H1 (cell line): ENCODE results near the gene NFX1. TPM values are rescaled to one million over a fixed set of nuclear protein-coding genes. Genes with fewer than 3 reads are reported as not detected.

Experiments
- CTCF ChIA-PET: fragments of 300-600 bp; sonication (Branson Sonifier 250); formaldehyde crosslinking; loops from one replicate; lab custom pipeline; 2021; ENCODE audit not compliant: partially characterized antibody; lab: Charles Lee
- POLR2A ChIA-PET: fragments of 300-600 bp; sonication (Branson Sonifier 250); formaldehyde crosslinking; loops from one replicate; lab custom pipeline; 2021; ENCODE audit warnings: inconsistent platforms; ENCODE audit not compliant: partially characterized antibody; lab: Charles Lee
- DNase-seq, 2 experiments: peaks; one replicate each; pipeline versions ENCODE4 v3.0.0 to v3.0.0-alpha.2; 2010 to 2022; ENCODE audit warnings: low spot score in 2 of 2, low read depth in 1 of 2, mixed read lengths in 1 of 2
- FAIRE-seq: peaks from 2 replicates; lab custom pipeline; 2011; peaks lifted over from hg19 to GRCh38; lab: Jason Lieb, UNC
- H2AFZ ChIP-seq: 2 replicates; pipeline ENCODE4 v1.8.1; 2012; ENCODE audit warnings: low read length, inconsistent platforms
- H2AK5ac ChIP-seq: 2 replicates; pipeline ENCODE4 v1.6.1; 2013; ENCODE audit warnings: low read depth, low read length
- H2BK120ac ChIP-seq: replicated peaks from 2 replicates; pipeline ENCODE3; 2013; ENCODE audit warnings: low read depth, low read length, inconsistent platforms
- H2BK12ac ChIP-seq: 2 replicates; pipeline ENCODE4 v1.6.1; 2013; ENCODE audit warnings: low read depth, low read length
- H2BK15ac ChIP-seq: 2 replicates; pipeline ENCODE4 v1.6.1; 2013; ENCODE audit warnings: low read length
- H2BK20ac ChIP-seq: 2 replicates; pipeline ENCODE4 v1.6.1; 2013; ENCODE audit warnings: low read length
- H2BK5ac ChIP-seq: 2 replicates; pipeline ENCODE4 v1.6.1; 2013; ENCODE audit warnings: low read depth, low read length
- H3K14ac ChIP-seq: 2 replicates; pipeline ENCODE4 v1.6.1; 2013; ENCODE audit warnings: inconsistent platforms; ENCODE audit not compliant: insufficient read length
- H3K18ac ChIP-seq: 2 replicates; pipeline ENCODE4 v1.6.1; 2013; ENCODE audit warnings: low read length; ENCODE audit errors: extremely low read depth
- H3K23ac ChIP-seq: 2 replicates; pipeline ENCODE4 v1.6.1; 2013; ENCODE audit warnings: inconsistent platforms; ENCODE audit not compliant: insufficient read length
- H3K23me2 ChIP-seq: 2 replicates; pipeline ENCODE4 v1.6.1; 2013; ENCODE audit warnings: low read depth, low read length
- H3K27ac ChIP-seq: 2 replicates; pipeline ENCODE4 v1.6.1; 2011; ENCODE audit warnings: low read depth, low read length, inconsistent platforms
- H3K27me3 ChIP-seq, 4 experiments: replicated peaks in 1 of 4; 1 replicate in 1 of 4; 2 replicates in 3 of 4; pipeline versions ENCODE4 v1.6.1 to v1.8.1; 2011 to 2013; ENCODE audit warnings: low read length in 3 of 4, mild to moderate bottlenecking in 3 of 4, inconsistent platforms in 2 of 4, mixed read lengths in 2 of 4, moderate library complexity in 1 of 4; ENCODE audit not compliant: control insufficient read depth in 3 of 4, insufficient read depth in 3 of 4; ENCODE audit errors: extremely low read depth in 1 of 4
- H3K36me3 ChIP-seq, 4 experiments: 2 replicates each; pipeline versions ENCODE4 v1.6.1 to v1.8.1; 2011 to 2013; ENCODE audit warnings: mild to moderate bottlenecking in 4 of 4, low read length in 3 of 4, moderate library complexity in 2 of 4, control low read depth in 1 of 4, inconsistent platforms in 1 of 4; ENCODE audit not compliant: insufficient read depth in 4 of 4, control insufficient read depth in 2 of 4
- H3K4ac ChIP-seq: replicated peaks from 2 replicates; pipeline ENCODE3; 2013; ENCODE audit warnings: low read length, low read depth, mixed read lengths, inconsistent platforms; ENCODE audit not compliant: insufficient read length
- H3K4me1 ChIP-seq, 4 experiments: replicated peaks in 1 of 4; 1 replicate in 1 of 4; 2 replicates in 3 of 4; pipeline versions ENCODE4 v1.6.1 to v1.8.1; 2011 to 2013; ENCODE audit warnings: low read length in 3 of 4, inconsistent platforms in 2 of 4, mixed read lengths in 1 of 4; ENCODE audit not compliant: insufficient read depth in 4 of 4, control insufficient read depth in 3 of 4
- H3K4me2 ChIP-seq, 2 experiments: 2 replicates each; pipeline versions ENCODE4 v1.6.1 to v1.8.1; 2011 to 2013; ENCODE audit warnings: low read depth in 2 of 2, low read length in 2 of 2, control low read depth in 1 of 2, inconsistent platforms in 1 of 2, mild to moderate bottlenecking in 1 of 2; ENCODE audit not compliant: insufficient read depth in 1 of 2
- H3K4me3 ChIP-seq, 4 experiments: fragments of 200-600, 300-600 bp in 1 of 4; sonication (generic), shearing (Covaris generic), sonication (Bioruptor Twin) in 1 of 4; 2 replicates each; pipeline versions ENCODE4 v1.5.1 to v1.8.1; 2011 to 2016; ENCODE audit warnings: low read length in 4 of 4, low read depth in 3 of 4, control low read depth in 2 of 4, inconsistent platforms in 2 of 4, mild to moderate bottlenecking in 2 of 4, mixed read lengths in 1 of 4, moderate library complexity in 1 of 4; ENCODE audit not compliant: insufficient read depth in 2 of 4; ENCODE audit errors: extremely low read depth in 1 of 4
- H3K56ac ChIP-seq: replicated peaks from 2 replicates; pipeline ENCODE3; 2013; ENCODE audit warnings: low read depth, mild to moderate bottlenecking, mixed read lengths, low read length, inconsistent platforms; ENCODE audit not compliant: insufficient read length
- H3K79me1 ChIP-seq: 2 replicates; pipeline ENCODE4 v1.6.1; 2013; ENCODE audit warnings: low read depth, low read length, control low read depth
- H3K79me2 ChIP-seq, 2 experiments: 2 replicates each; pipeline versions ENCODE4 v1.6.1 to v1.8.1; 2012 to 2013; ENCODE audit warnings: low read length in 2 of 2, mild to moderate bottlenecking in 2 of 2, inconsistent platforms in 1 of 2; ENCODE audit not compliant: insufficient read depth in 2 of 2, control insufficient read depth in 1 of 2
- H3K9ac ChIP-seq, 4 experiments: replicated peaks in 1 of 4; 1 replicate in 1 of 4; 2 replicates in 3 of 4; pipeline versions ENCODE4 v1.6.1 to v1.8.1; 2011 to 2013; ENCODE audit warnings: low read depth in 3 of 4, low read length in 3 of 4, control low read depth in 2 of 4, mild to moderate bottlenecking in 2 of 4, moderate library complexity in 2 of 4, inconsistent platforms in 1 of 4; ENCODE audit errors: extremely low read depth in 1 of 4
- H3K9me3 ChIP-seq, 2 experiments: 2 replicates each; pipeline versions ENCODE4 v1.6.1 to v1.8.1; 2012 to 2013; ENCODE audit warnings: mild to moderate bottlenecking in 2 of 2, moderate library complexity in 2 of 2, control low read depth in 1 of 2, inconsistent platforms in 1 of 2, low read depth in 1 of 2, low read length in 1 of 2, mixed read lengths in 1 of 2; ENCODE audit not compliant: insufficient read depth in 2 of 2
- H4K20me1 ChIP-seq, 2 experiments: replicated peaks in 1 of 2; 2 replicates each; pipeline versions ENCODE3 to v1.8.1; 2011 to 2013; ENCODE audit warnings: inconsistent platforms in 2 of 2, low read length in 2 of 2, mild to moderate bottlenecking in 1 of 2; ENCODE audit not compliant: insufficient read depth in 2 of 2, control insufficient read depth in 1 of 2
- H4K5ac ChIP-seq: 2 replicates; pipeline ENCODE4 v1.6.1; 2013; ENCODE audit warnings: low read length, low read depth, mixed read lengths, inconsistent platforms; ENCODE audit not compliant: insufficient read length
- H4K8ac ChIP-seq: 2 replicates; pipeline ENCODE4 v1.8.0; 2013; ENCODE audit warnings: mild to moderate bottlenecking, moderate library complexity, low read length, inconsistent platforms; ENCODE audit not compliant: insufficient read depth; ENCODE audit errors: extremely low read depth
- H4K91ac ChIP-seq: replicated peaks from 2 replicates; pipeline ENCODE3; 2013; ENCODE audit warnings: low read length, mixed read lengths, inconsistent platforms; ENCODE audit not compliant: insufficient read length
- BACH1 ChIP-seq: IDR thresholded peaks from 2 replicates; pipeline ENCODE4 v1.6.1; 2012; ENCODE audit warnings: low read length, improper control_type of control experiment
- CREB1 ChIP-seq: IDR thresholded peaks from 2 replicates; pipeline ENCODE4 v1.6.1; 2012; ENCODE audit warnings: inconsistent platforms
- HDAC6 ChIP-seq: IDR thresholded peaks from one replicate; pipeline ENCODE4 v1.7.1; 2012; ENCODE audit warnings: low read depth, mild to moderate bottlenecking, inconsistent platforms, low read length, moderate library complexity
- WGBS, 2 experiments: shearing (Covaris generic) in 1 of 2; methylation state at CpG; one replicate each; pipeline versions ENCODE4 v1.1.6 to v1.1.7; 2013 to 2015; ENCODE audit warnings: low lambda C conversion rate in 2 of 2, mixed read lengths in 2 of 2, inconsistent platforms in 1 of 2, low coverage in 1 of 2, missing lambda C conversion rate in 1 of 2; ENCODE audit not compliant: insufficient replicate concordance in 2 of 2, insufficient coverage in 1 of 2, insufficient read length in 1 of 2; ENCODE audit errors: extremely low coverage in 1 of 2, missing lambda C conversion rate in 1 of 2; 5-methylcytosine and 5-hydroxymethylcytosine counted together
- polyA plus RNA-seq, 7 experiments: library from polyadenylated mRNA; depleted of rRNA in 3 of 7; stranded (reverse) in 5 of 7; unstranded in 2 of 7; fragments of >200 nt in 5 of 7; fragments of 200-250 nt in 2 of 7; gene quantifications; 1 replicate in 5 of 7; 2 replicates in 1 of 7; 4 replicates in 1 of 7; pipeline versions ENCODE4 v1.2.1 to v1.2.3, GENCODE V29; 2011 to 2013; ENCODE audit warnings: missing spikeins in 2 of 7, mixed read lengths in 2 of 7
- total RNA-seq: library from RNA; stranded (reverse); fragmentation: NEBNext Ultra II Directional; extraction: Animal tissue kit (Norgen Biotek cat#: 25700); gene quantifications from 2 replicates; pipeline ENCODE4 v1.2.1, GENCODE V29; 2021

Gene NFX1
- total and polyA plus RNA-seq, 2 of the 8 experiments (the other 6 are each of a cell fraction or from before 2014, with no cell fraction given), result 19.4 to 28.4 TPM

GRCh38 chr9:33304362-33304761 is 14.0 kb downstream of the NFX1 start:
- Histone ChIP-seq H2AFZ (no peak overlapping the region), H4K5ac (no peak overlapping the region), H3K4me2 (no peak overlapping the region), H3K36me3 (peaks cover 25 to 78% (median 58%) of the 10 kb centered on the region in 4 experiments), H3K23ac (no peak overlapping the region), H2AK5ac (no peak overlapping the region), H3K9me3 (no peaks in the 10 kb centered on the region), H3K9ac (no peak overlapping the region), H2BK5ac (no peak overlapping the region), H3K4ac (no peak overlapping the region), H3K79me1 (no peaks in the 10 kb centered on the region; the same call in 1 of the 2 replicates), H3K79me2 (peaks cover 0 to 4% of the 10 kb centered on the region in 2 experiments; a peak in 1 of 4 replicates), H3K23me2 (no peaks in the 10 kb centered on the region), H3K56ac (no peak overlapping the region), H2BK12ac (no peak overlapping the region), H4K8ac (no peak overlapping the region), H3K18ac (no peak overlapping the region), H3K4me1 (no peaks in the 10 kb centered on the region), H3K27me3 (no peaks in the 10 kb centered on the region), H3K14ac (no peak overlapping the region), H2BK120ac (no peak overlapping the region), H3K27ac (no peak overlapping the region), H3K4me3 (no peak overlapping the region), H4K20me1 (peaks cover 0 to 3% of the 10 kb centered on the region in 2 experiments), H4K91ac (no peak overlapping the region), H2BK20ac (no peak overlapping the region), H2BK15ac (no peak overlapping the region)
- ChIA-PET CTCF (interaction anchor here (0.8 to 1.0 kb wide), 2 partner anchors 70 to 143 kb away, joined by 3 read pairs; partner anchors contain the start of gene AQP3), POLR2A (interaction anchor here (1.0 kb wide), 1 partner anchor 12 kb away, joined by 3 read pairs; no protein-coding TSS in a partner anchor)
- WGBS, 2 experiments, result 96% methylated on average over 1 of the region's 1 CpG; no CpG with 5 or more reads in 1 of the 2 experiments
- FAIRE-seq, result no peak
- DNase-seq, result no peak
- TF ChIP-seq HDAC6, result no peak
- TF ChIP-seq BACH1, result no peak
- TF ChIP-seq CREB1, result no peak
